ENCODE measurements around the gene ADAM23.

The ADAM23 gene

GRCh38 chr2:206540757-206541156, 97.4 kb downstream of the ADAM23 start:
- H3K27ac ChIP-seq, result no peak overlapping the region
- TF ChIP-seq ZFX (IDR thresholded peaks at IDR 0.05), result no peak
- no peak for TF ChIP-seq CTCF (conservative IDR thresholded peaks at IDR 0.05)

GRCh38 chr2:206543073-206543472, 99.7 kb downstream of the ADAM23 start:
- TF ChIP-seq ZFX (IDR thresholded peaks at IDR 0.05), result no peak
- no peak for TF ChIP-seq CTCF (conservative IDR thresholded peaks at IDR 0.05)
- H3K27ac ChIP-seq, result no peak overlapping the region

GRCh38 chr2:206548383-206548782, 105.1 kb downstream of the ADAM23 start:
- no peak for TF ChIP-seq CTCF (conservative IDR thresholded peaks at IDR 0.05)
- no peak for TF ChIP-seq ZFX (IDR thresholded peaks at IDR 0.05)

GRCh38 chr2:206555721-206556120, 112.4 kb downstream of the ADAM23 start:
- no peak overlapping the region for H3K27ac ChIP-seq
- TF ChIP-seq CTCF (conservative IDR thresholded peaks at IDR 0.05), result no peak
- no peak for TF ChIP-seq ZFX (IDR thresholded peaks at IDR 0.05)

More at GRCh38 chr2:206548383-206548782, 105.1 kb downstream of the ADAM23 start:
- H3K27ac ChIP-seq, result no peak overlapping the region

- no peak overlapping the region for H3K27ac ChIP-seq
- TF ChIP-seq ZFX (IDR thresholded peaks at IDR 0.05), result no peak
- TF ChIP-seq CTCF (conservative IDR thresholded peaks at IDR 0.05), result peak; percentile 77
Observed at GRCh38 chr2:206556357-206556949, 113.1 kb downstream of the ADAM23 start.

GRCh38 chr2:206557321-206557720, 114.0 kb downstream of the ADAM23 start:
- no peak for TF ChIP-seq ZFX (IDR thresholded peaks at IDR 0.05)
- TF ChIP-seq CTCF (conservative IDR thresholded peaks at IDR 0.05), result no peak
- H3K27ac ChIP-seq, result no peak overlapping the region

GRCh38 chr2:206558492-206558891, 115.2 kb downstream of the ADAM23 start:
- H3K27ac ChIP-seq, result no peak overlapping the region
- no peak for TF ChIP-seq ZFX (IDR thresholded peaks at IDR 0.05)
- TF ChIP-seq CTCF (conservative IDR thresholded peaks at IDR 0.05), result no peak
